ENCODE results near the gene MAN1C1.

DNA sequence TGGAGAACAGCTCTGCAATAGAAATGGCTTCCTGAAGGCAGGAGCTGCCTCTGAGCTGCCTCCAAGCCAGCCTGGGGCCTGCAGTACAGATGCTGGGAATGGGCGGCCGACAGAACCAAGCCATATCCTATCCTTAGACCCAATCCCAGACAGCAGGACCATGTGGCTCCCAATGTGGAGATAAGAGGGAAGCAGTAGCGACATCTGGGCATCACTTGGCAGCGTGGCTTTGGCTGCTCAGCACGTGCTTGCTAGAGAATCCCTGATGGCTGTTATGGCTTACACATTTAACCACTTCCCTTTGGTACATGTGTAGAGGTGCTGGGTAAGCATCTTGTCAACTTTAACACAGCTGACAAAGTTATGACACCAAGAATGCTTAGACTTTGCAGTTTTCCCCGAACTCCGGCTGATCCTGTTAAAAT is 87.7 kb downstream of the MAN1C1 start:
- TF ChIP-seq EZH2 (IDR thresholded peaks at IDR 0.05; ENCODE audit: borderline replicate concordance, insufficient read depth, low read depth, low read length, poor library complexity, severe bottlenecking) = no peak
- TF ChIP-seq, protein P1, sequence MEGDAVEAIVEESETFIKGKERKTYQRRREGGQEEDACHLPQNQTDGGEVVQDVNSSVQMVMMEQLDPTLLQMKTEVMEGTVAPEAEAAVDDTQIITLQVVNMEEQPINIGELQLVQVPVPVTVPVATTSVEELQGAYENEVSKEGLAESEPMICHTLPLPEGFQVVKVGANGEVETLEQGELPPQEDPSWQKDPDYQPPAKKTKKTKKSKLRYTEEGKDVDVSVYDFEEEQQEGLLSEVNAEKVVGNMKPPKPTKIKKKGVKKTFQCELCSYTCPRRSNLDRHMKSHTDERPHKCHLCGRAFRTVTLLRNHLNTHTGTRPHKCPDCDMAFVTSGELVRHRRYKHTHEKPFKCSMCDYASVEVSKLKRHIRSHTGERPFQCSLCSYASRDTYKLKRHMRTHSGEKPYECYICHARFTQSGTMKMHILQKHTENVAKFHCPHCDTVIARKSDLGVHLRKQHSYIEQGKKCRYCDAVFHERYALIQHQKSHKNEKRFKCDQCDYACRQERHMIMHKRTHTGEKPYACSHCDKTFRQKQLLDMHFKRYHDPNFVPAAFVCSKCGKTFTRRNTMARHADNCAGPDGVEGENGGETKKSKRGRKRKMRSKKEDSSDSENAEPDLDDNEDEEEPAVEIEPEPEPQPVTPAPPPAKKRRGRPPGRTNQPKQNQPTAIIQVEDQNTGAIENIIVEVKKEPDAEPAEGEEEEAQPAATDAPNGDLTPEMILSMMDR (IDR thresholded peaks at IDR 0.05) = no peak
